ENCODE measurements around the gene RAB26.

- TF ChIP-seq EP300 (IDR thresholded peaks at IDR 0.05) (no peak), CTCF (IDR thresholded peaks at IDR 0.05) (no peak)
Measured at GRCh38 chr16:2179576-2179975, 31.2 kb downstream of the RAB26 start.

All from ovary (tissue), 3 donors.